Measurements from ENCODE around the gene PRUNE2.

GRCh38 chr9:76657265-76657664 is 248.6 kb downstream of the PRUNE2 start:
- TF ChIP-seq CTCF (optimal IDR thresholded peaks at IDR 0.05 in 1 of 3, IDR thresholded peaks at IDR 0.05 in 1 of 3, conservative IDR thresholded peaks at IDR 0.05 in 1 of 3; ENCODE audit: extremely low read depth in 1 of 3, insufficient read depth in 2 of 3, low read length in 3 of 3): no peak
- TF ChIP-seq EZH2 (IDR thresholded peaks at IDR 0.05; ENCODE audit: low read length): no peak

Data from keratinocyte (primary cell).